Caco-2 (cell line): ENCODE results near the gene HAX1. TPM values are rescaled to one million over a fixed set of nuclear protein-coding genes. Genes with fewer than 3 reads are reported as not detected.
"Not testable (repeated sequence)": the region's sequence is repeated elsewhere in the genome, so short reads cannot be mapped to it uniquely, and the experiment has no call there.

Experiments
- BruUV-seq: library from RNA; stranded (reverse); fragments of 400-500 nt; replicated peaks from 2 replicates; lab custom pipeline; 2021; lab: Mats Ljungman, UMichigan
- CTCF ChIA-PET: fragments of 300-600 bp; sonication (Branson Sonifier 250); formaldehyde crosslinking; loops from one replicate; lab custom pipeline; 2022; ENCODE audit warnings: antibody characterized with exemption; lab: Charles Lee
- POLR2A ChIA-PET: fragments of 300-600 bp; sonication (Branson Sonifier 250); formaldehyde crosslinking; loops from one replicate; lab custom pipeline; 2022; ENCODE audit warnings: antibody characterized with exemption; lab: Charles Lee
- DNase-seq, 2 experiments: peaks; one replicate each; pipeline versions ENCODE4 v3.0.0 to v3.0.0-alpha.2; 2020 to 2022
- H3K27me3 ChIP-seq: replicated peaks from 2 replicates; pipeline ENCODE4 v1.6.0; 2011; ENCODE audit warnings: low read length; ENCODE audit not compliant: control insufficient read depth, insufficient read depth
- H3K36me3 ChIP-seq: 2 replicates; pipeline ENCODE4 v1.5.1; 2011; ENCODE audit warnings: low read length; ENCODE audit not compliant: control insufficient read depth, insufficient read depth
- H3K4me1 ChIP-seq: fragments of 250-450 bp; sonication (Bioruptor Pico); 2 replicates; pipeline ENCODE4 v1.5.1; 2020; ENCODE audit warnings: mild to moderate bottlenecking
- H3K4me3 ChIP-seq: 2 replicates; pipeline ENCODE4 v1.5.1; 2011; ENCODE audit warnings: low read depth, mild to moderate bottlenecking, control low read depth, low read length
- H3K9me3 ChIP-seq: fragments of 250-450 bp; sonication (Bioruptor Pico); 2 replicates; pipeline ENCODE4 v1.5.1; 2020; ENCODE audit warnings: mild to moderate bottlenecking, moderate library complexity
- H3K27ac Mint-ChIP-seq: one replicate; pipeline ENCODE4 v1.8.0; 2022; ENCODE audit warnings: mixed read lengths; ENCODE audit not compliant: unreplicated experiment
- H3K27me3 Mint-ChIP-seq: one replicate; pipeline ENCODE4 v1.8.0; 2022; ENCODE audit warnings: mixed read lengths; ENCODE audit not compliant: insufficient read depth, unreplicated experiment
- H3K36me3 Mint-ChIP-seq: one replicate; pipeline ENCODE4 v1.8.0; 2022; ENCODE audit warnings: mild to moderate bottlenecking, mixed read lengths; ENCODE audit not compliant: insufficient read depth, unreplicated experiment
- H3K4me1 Mint-ChIP-seq: one replicate; pipeline ENCODE4 v1.8.0; 2022; ENCODE audit warnings: low read depth, mixed read lengths; ENCODE audit not compliant: unreplicated experiment
- H3K4me3 Mint-ChIP-seq: one replicate; pipeline ENCODE4 v1.8.0; 2022; ENCODE audit warnings: mild to moderate bottlenecking, moderate library complexity, mixed read lengths; ENCODE audit not compliant: unreplicated experiment
- H3K9me3 Mint-ChIP-seq: one replicate; pipeline ENCODE4 v1.8.0; 2022; ENCODE audit warnings: mixed read lengths; ENCODE audit not compliant: unreplicated experiment
- CTCF ChIP-seq, 2 experiments: fragments of 200-600 bp in 1 of 2; IDR thresholded peaks; 1 replicate in 1 of 2; 2 replicates in 1 of 2; pipeline versions ENCODE4 v1.5.1 to v1.8.0; 2011 to 2022; ENCODE audit warnings: antibody characterized with exemption in 1 of 2, control low read depth in 1 of 2, inconsistent platforms in 1 of 2, low read depth in 1 of 2, low read length in 1 of 2, mild to moderate bottlenecking in 1 of 2, moderate library complexity in 1 of 2; ENCODE audit not compliant: insufficient read depth in 1 of 2, severe bottlenecking in 1 of 2, unreplicated experiment in 1 of 2
- intact Hi-C: fragments of 100-400 bp; cut with micrococcal nuclease; formaldehyde crosslinking; loops from one replicate; pipeline ENCODE4 v1.10.0; 2022; ENCODE audit not compliant: unreplicated experiment
- total RNA-seq: library from RNA; stranded (reverse); gene quantifications from 2 replicates; pipeline ENCODE4 v1.2.3, GENCODE V29; 2022

The HAX1 gene
- total RNA-seq, 1 experiment from 2014 or later: 138 TPM

DNA sequence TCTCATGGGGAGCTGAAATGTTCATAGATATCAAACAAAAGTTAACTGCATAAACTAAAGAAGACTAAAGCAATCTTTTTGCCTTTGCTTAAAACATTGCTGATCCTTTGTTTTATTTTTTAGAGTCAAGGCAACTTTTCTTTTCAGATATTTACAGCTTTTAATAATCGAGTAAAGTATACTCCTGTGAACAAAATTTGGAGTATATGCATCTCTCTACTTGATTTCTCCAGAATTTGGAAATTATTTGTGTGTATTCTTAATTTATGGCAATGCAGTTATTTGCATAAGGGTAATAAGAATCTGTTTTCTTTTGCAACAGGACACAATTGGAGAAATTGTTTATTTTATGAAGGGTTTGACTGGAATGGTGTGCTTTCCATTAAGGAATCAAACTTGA lies 44.3 kb downstream of the HAX1 start:
- Mint-ChIP-seq H3K4me3 (no peak overlapping the region), H3K27ac (no peak overlapping the region), H3K27me3 (no peaks in the 10 kb centered on the region), H3K36me3 (no peaks in the 10 kb centered on the region), H3K9me3 (no peaks in the 10 kb centered on the region), H3K4me1 (peaks cover 10% of the 10 kb centered on the region)
- no peak overlapping the region for H3K4me3 ChIP-seq
- H3K36me3 ChIP-seq: no peaks in the 10 kb centered on the region
- BruUV-seq: no TSS peak
- peaks cover 14% of the 10 kb centered on the region for H3K4me1 ChIP-seq
- no peak for TF ChIP-seq CTCF (IDR thresholded peaks at IDR 0.05; ENCODE audit: insufficient read depth in 1 of 2, low read depth in 1 of 2, low read length in 1 of 2, severe bottlenecking in 1 of 2, unreplicated experiment in 1 of 2)
- POLR2A ChIA-PET: no interaction called here
- intact Hi-C loops: no loop called here
- H3K9me3 ChIP-seq: no peaks in the 10 kb centered on the region
- CTCF ChIA-PET: no interaction called here
- no peak for DNase-seq
- no peaks in the 10 kb centered on the region for H3K27me3 ChIP-seq

- peaks cover 14% of the 10 kb centered on the region for H3K4me1 ChIP-seq
- intact Hi-C loops: no loop called here
- Mint-ChIP-seq H3K4me3 (no peak overlapping the region), H3K27ac (no peak overlapping the region), H3K4me1 (peaks cover 17% of the 10 kb centered on the region), H3K9me3 (no peaks in the 10 kb centered on the region), H3K36me3 (no peaks in the 10 kb centered on the region), H3K27me3 (no peaks in the 10 kb centered on the region)
- H3K27me3 ChIP-seq: no peaks in the 10 kb centered on the region
- no peak for DNase-seq
- H3K9me3 ChIP-seq: no peaks in the 10 kb centered on the region
- H3K36me3 ChIP-seq: no peaks in the 10 kb centered on the region
- CTCF ChIA-PET: no interaction called here
- no peak overlapping the region for H3K4me3 ChIP-seq
- BruUV-seq: no TSS peak
- POLR2A ChIA-PET: no interaction called here
- TF ChIP-seq CTCF (IDR thresholded peaks at IDR 0.05; ENCODE audit: insufficient read depth in 1 of 2, low read depth in 1 of 2, low read length in 1 of 2, severe bottlenecking in 1 of 2, unreplicated experiment in 1 of 2): no peak
These were observed 46.0 kb downstream of the HAX1 start for GRCh38 chr1:154318386-154318785.

- Mint-ChIP-seq H3K4me3 (peak within 1 kb of the TSS; percentile 2), H3K4me1 (peaks cover 18% of the 10 kb centered on the region), H3K36me3 (no peaks in the 10 kb centered on the region), H3K27me3 (no peaks in the 10 kb centered on the region), H3K9me3 (no peaks in the 10 kb centered on the region), H3K27ac (peak within 1 kb of the TSS; percentile 61)
- intact Hi-C loops: loop anchor here (2.0 kb wide), 1 partner anchor 14 kb away; no protein-coding TSS in a partner anchor
- BruUV-seq: TSS peak; percentile 71
- Histone ChIP-seq H3K4me3 (no peak within 1 kb of the TSS), H3K9me3 (no peaks in the 10 kb centered on the region), H3K36me3 (no peaks in the 10 kb centered on the region), H3K4me1 (peaks cover 14% of the 10 kb centered on the region), H3K27me3 (no peaks in the 10 kb centered on the region)
- ChIA-PET CTCF (interaction anchor here (1.0 to 1.9 kb wide), 6 partner anchors 14 to 226 kb away, joined by 3 to 40 read pairs (median 3); partner anchors contain the start of gene HAX1), POLR2A (interaction anchor here (0.9 to 1.6 kb wide), 2 partner anchors 14 to 15 kb away, joined by 3 to 4 read pairs; no protein-coding TSS in a partner anchor)
- TF ChIP-seq CTCF (IDR thresholded peaks at IDR 0.05; ENCODE audit: insufficient read depth in 1 of 2, low read depth in 1 of 2, low read length in 1 of 2, severe bottlenecking in 1 of 2, unreplicated experiment in 1 of 2): peak in 1 of 2 experiments; percentile 15
- peak; percentile 69 to 82 for DNase-seq
These were observed 48.6 kb downstream of the HAX1 start, which contains the start of gene AQP10 for GRCh38 chr1:154320882-154321608. AQP10 (plus strand) TSS chr1:154321093; CDS start chr1:154321156, 63 bp downstream.

DNA sequence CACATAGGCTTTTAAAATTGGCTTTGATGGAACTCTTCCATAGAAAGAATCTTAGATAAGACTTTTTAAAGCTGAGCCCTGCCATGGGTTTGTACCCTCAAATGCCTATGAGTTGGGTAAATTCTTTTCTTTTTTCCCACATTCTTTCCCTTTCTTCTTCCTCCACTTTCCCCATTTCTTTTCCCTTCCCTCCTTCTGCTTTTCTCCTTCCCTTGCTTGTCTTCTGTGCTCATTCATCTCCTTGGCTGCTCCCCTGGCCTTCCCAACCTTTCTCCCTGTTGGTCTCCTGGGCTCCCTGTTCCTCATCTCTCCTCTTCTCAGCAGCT lies 49.1 kb downstream of the HAX1 start:
- BruUV-seq, H3K27me3 Mint-ChIP-seq, H3K9me3 ChIP-seq, H3K36me3 ChIP-seq, POLR2A ChIA-PET, H3K4me3 ChIP-seq, H3K36me3 Mint-ChIP-seq, H3K27me3 ChIP-seq, H3K9me3 Mint-ChIP-seq, DNase-seq: not testable (repeated sequence)
- H3K27ac Mint-ChIP-seq: peak overlapping the region; percentile 61
- peaks cover 14% of the 10 kb centered on the region for H3K4me1 ChIP-seq
- peaks cover 23% of the 10 kb centered on the region for H3K4me1 Mint-ChIP-seq
- CTCF ChIA-PET: interaction anchor here (1.9 kb wide), 1 partner anchor 13 kb away, joined by 40 read pairs; no protein-coding TSS in a partner anchor
- intact Hi-C loops: loop anchor here (2.0 kb wide), 1 partner anchor 13 kb away; no protein-coding TSS in a partner anchor
- peak overlapping the region; percentile 2 for H3K4me3 Mint-ChIP-seq
